GM21786 (cell line): ENCODE results near the gene EDEM1.
"Not testable (repeated sequence)": the region's sequence is repeated elsewhere in the genome, so short reads cannot be mapped to it uniquely, and the experiment has no call there.

Experiments
- ATAC-seq: cut with Tn5 transposase; IDR thresholded peaks from one replicate; pipeline ENCODE4 v1.9.1; 2021; ENCODE audit not compliant: unreplicated experiment

EDEM1 gene

DNA sequence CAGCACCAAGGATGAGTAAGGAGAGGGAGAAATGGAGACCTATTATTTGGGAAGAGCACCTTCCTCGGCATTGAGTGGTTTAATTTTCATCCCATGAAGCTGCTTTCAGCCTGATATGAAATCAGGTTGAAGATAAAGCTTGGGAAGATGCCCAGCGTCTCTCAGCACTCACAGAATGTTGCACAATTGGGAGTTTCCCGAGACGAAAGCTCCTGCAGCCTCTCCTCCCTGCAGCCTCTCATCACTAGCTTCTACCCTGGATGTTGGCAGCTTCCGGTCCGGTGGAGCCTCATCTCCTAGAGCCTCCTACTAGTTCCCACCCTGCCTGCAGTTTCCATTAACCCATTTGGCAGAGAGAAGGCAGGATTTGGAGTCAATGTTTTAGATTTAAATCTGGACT is 40.3 kb downstream of the EDEM1 start:
- ATAC-seq: no peak

DNA sequence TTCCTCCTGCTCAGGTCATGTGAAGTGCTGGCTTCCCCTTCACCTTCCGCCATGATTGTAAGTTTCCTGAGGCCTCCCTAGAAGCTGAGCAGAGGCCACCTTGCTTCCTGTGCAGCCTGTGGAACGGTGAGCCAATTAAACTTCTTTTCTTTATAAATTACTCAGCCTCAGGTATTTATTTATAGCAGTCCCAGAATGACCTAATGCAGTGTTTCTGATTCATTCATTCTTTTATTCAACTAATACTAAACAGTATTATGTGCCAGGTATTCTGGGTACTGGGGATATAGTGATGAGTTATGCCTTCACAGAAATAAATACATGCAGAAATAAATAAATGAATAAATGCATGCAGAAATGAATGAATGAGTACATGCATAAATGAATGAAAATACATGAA is 41.9 kb downstream of the EDEM1 start:
- ATAC-seq: no peak

DNA sequence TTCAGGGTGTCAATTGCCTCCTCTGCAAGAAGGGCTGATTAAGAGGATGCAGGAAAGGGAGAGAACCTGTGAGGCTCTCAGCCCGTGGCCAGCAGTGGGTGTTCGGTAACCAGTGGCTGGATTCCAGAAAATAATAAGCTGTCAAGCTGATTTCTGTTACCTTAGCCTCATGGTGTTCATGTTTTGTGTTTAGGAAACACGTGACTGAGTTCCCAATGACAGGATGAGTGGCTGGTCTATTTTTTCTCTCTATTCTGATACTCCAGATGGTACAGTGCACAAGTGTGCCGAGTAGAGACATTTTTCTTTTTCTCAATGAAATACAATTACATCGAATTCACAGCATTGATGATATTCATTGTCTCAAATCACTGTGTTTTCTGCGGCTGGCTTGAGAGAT is 43.6 kb downstream of the EDEM1 start:
- no peak for ATAC-seq

DNA sequence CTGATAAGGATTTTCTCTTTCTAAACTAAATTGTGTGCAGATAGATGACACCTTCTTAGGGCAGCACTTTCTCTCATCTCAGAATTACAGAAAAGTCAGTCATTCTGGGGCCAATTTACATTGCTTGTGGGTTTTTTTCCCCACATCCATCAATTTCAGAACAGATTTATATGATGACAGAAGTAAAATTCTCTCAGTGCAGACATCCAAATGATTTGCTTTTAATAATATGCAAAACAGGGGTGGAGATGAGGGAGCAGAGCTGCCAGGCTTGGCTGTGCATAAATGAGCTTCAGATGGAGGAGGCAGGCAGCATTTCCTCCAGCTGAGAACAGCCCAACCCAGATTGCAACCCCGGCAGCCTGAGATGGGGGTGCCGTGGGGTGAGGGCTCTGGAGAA is 44.0 kb downstream of the EDEM1 start:
- no peak for ATAC-seq

DNA sequence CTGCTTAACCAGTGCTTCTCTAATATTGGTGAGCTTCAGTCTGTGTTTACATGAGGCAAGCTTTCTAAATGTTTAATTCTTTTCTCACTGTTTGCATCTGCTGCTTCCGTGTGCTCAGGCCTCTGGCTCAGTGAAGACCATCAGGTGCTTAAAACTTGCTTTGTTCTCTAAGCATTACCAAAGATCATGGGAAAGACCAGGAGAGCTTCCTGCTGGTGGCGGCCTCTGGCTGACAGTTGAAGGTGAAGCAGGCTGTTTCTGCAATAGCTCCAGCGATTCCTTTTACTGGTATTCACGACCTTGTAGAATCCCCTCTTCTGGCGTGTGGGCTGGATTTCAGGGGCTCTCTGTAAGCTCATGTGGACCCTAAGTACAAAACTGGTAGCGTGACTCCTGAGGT is 45.1 kb downstream of the EDEM1 start:
- no peak for ATAC-seq

DNA sequence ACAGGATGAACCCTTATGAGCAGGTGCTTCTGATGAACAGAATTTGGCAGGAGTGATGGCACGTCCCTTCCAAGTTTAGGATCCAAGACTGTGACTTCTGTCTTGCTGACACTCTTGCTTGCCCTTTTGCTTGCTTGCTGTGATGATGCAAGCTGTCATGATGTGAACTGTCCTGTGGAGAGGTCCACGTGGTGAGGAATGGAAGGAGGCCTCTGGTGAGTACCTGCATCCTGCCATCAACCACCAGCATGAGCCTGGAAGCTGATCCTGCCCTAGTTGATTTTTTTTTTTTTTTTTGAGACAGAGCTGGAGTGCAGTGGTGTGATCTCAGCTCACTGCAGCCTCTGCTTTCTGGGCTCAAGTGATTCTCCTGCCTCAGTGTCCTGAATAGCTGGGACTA is 45.5 kb downstream of the EDEM1 start:
- no peak for ATAC-seq

DNA sequence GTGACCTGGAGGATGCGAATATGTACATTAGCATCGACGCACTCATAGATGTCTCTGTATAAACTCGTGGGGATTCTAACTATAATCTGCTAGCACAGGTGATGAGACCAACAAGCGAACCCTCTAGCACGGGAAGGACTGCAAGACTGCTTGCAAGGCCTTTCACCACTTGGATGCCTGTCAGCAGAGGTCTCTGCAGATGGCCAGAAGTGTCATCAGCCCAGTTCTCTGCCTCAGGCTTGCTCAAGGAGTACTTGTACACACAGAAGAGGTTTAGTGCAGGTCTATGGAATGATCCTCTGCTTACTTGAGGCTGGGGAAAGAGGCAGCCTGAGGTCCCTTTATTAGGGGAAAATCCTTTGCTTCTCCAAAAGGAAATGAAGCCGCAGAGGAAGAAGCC is 48.1 kb downstream of the EDEM1 start:
- no peak for ATAC-seq

DNA sequence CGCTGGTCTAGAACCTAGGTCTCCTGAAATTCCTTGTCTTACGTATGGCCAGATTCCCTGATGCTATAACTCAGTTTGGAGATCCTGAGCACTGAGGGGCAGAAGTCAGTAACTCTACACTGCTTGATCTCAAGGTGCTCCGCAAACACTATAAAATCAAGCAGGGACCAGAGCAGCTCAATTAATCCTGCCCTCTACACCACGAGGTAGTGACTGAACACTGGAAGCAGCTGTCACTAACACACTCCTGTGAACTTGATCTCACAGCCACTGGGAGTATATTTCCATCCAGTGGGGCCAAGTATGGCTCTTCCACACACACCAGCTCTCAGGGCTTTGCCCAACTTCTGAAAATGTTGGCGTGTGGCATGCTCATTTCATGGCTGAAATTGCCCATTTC is 51.0 kb downstream of the EDEM1 start:
- no peak for ATAC-seq

DNA sequence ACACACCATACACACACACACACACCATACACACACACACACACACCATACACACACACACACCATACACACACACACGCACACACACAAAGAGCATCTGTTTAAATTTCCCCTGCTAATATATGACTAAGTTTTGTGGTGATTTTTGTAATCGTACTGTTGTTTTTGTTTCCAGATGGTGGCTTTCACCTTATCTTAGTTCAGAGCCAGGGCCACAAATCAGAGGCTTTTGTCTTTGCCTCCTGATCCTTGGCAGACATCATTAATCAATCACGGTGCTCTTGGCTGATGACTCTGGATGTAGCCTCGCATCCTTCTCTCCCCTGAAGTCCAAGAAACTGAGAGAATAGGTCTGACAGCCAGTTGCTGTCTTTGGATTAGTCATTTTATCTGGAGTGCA is 52.1 kb downstream of the EDEM1 start:
- no peak for ATAC-seq

DNA sequence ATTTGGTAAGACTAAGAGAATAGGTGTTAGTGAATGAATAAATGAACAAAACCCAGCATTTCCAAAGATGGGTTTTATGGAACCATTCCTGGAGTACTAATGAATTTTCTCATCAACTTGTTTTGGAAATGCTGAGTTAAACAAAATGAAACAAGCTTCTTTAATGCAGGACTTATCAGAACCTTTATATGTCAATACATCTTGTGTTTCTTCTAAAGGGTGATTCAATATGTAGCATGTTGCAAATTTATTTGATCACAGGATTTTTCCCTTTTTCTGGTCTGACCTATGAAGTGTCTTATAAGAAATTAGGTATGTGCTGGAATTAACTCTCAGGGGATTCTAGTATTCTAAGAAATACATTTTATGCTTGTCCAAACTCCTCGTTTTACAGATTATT is 53.2 kb downstream of the EDEM1 start:
- ATAC-seq: no peak

DNA sequence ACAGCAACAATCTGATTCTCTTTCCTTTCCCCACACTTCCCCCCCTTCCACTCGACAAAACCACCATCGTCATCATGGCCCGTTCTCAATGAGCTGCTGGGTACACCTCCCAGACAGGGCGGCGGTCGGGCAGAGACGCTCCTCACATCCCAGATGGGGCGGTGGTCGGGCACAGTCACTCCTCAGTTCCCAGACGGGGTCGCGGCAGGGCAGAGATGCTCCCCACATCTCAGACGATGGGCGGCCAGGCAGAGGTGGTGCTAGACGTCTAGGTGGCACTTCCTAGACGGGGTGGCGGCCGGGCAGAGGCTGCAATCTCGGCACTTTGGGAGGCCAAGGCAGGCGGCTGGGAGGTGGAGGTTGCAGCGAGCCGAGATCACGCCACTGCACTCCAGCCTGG is 55.3 kb downstream of the EDEM1 start:
- not testable (repeated sequence) for ATAC-seq

DNA sequence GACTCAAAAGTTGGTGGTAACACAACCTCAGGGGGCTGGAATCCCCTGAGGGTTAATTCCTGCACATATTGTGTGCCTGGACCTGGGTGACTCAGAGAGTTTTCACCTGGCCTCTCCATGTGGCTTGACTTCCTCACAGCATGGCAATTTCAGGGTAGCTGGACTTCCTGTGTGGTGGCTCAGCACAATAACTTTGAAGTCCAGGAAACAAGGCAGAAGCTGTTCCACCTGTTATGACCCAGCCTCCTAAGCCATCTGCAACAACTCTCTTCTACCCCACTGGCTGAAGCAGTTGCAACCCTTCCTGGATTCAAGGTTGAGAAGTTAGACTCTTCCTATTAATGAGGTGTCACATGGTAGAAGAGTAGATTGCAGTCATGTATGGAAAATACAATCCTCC is 58.4 kb downstream of the EDEM1 start:
- no peak for ATAC-seq

DNA sequence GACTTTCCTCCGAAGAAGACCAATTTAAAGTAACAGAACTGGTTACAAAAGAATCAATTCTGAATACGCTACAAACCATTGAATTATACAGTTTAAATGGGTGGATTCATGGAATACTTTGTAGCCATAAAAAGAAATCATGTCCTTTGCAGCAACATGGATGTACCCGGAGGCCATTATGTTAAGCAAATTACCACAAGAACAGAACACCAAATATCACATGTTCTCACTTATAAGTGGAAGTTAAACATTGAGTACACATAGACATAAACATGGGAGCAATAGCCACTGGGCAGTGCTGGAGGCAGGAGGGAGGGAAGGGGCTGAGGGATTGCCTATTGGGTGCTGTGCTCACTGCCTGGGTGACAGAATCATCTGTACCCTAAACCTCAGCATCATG is 61.3 kb downstream of the EDEM1 start:
- no peak for ATAC-seq

DNA sequence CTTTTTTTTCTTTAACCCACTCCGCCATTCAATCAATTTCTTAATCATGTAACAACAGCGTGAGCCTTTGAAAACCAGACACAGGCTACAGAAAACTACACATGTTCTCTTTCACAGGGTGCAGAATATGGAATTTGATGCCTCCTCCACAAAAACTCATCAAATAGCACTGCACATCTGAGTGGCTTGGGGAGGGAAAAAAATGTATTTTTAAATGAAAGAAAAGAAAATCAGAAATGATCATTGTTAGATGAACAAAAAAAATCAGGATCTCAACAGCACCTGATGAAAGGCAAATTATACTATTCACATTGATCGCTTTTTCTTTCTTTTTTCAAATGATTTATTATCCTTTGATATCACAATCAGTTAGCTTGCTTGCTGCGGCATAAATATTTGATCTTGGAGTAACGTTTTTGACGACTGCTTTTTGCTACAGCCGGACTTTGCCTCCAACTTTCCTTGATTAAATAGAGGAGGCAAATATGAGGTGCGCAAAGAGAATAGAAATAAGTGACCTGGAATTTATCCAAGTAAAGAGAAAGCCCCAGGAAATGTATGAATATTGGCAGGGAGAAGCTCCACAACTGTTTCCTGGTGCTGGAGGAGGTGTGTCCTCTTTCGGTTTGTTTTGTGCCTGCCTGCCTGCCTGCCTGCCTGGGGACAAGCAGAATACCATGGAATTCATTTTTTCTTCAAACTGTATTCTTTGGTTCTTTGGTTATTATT is 63.1 kb downstream of the EDEM1 start:
- no peak for ATAC-seq

DNA sequence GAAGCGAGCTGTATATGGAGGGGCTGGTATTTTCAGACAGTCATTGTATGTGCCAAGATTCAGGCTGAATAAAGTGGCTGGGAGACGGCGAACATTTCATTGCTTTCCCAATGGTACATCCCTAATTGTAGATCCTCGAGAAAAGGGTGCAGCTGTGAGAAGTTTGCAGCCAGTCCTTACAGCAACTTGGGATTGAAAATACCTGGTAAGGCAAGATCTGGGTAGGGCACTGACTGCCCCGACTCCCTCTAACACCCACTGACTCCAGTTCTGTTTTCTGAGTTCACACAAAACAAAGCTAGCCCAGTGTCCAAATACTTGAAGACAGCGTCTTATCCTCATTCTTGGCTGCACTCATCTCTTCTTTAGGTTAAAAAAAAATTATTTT is 63.7 kb downstream of the EDEM1 start:
- no peak for ATAC-seq

DNA sequence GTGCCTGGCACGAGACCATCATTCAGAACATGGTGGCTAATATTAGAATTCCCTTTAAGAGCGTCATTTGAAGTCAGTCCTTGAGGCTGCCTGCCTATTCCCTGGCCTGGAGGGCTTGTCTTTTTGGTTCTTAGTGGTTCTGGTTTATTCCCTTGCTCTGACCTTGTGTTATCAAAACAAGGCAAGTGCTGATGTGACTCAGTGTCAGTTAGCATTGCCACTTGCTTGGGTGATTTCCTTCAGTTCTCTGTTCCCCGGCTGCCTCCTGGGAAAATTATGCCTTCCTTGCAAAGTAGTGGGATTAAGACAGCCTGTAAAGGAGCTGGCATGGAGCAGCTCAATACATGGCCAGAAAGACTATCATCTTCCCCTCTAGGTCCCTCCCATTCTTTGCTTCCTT is 64.6 kb downstream of the EDEM1 start:
- no peak for ATAC-seq

DNA sequence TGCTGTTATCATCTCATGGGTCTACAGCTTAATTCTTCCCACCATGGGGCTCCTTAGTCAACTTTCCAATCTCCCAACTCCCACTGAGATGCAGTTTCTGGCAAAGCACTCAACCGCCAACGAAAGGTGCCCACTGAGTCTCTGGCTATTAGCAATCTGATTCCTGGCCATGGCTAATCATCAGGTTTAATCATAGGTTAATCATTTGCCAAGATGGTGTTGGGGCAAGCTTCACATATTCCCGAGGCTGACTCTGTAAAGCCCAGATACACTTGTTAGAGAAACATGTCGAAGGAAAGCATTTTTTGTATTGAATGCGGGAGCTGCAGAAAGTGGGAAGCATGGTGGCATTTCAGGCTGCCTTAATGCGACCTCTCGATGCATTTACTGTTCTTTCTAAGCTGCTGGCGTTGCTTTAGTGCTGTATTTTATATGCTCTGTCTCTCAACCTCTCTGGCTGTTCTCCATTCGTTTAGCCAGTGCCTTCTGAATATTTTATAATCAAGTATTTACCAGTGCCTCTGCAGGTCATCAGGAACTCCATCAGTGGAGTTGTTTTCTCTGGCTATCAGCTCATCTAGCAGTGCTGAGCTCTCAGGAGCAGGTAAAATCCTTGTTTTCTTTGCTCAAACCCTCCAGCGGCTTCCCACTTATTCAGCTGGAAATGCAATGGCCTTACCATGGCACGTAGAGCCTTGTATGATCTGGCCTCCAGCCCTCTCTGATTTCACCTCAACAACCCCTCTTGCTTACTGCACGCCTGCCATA is 67.0 kb downstream of the EDEM1 start:
- ATAC-seq: no peak

DNA sequence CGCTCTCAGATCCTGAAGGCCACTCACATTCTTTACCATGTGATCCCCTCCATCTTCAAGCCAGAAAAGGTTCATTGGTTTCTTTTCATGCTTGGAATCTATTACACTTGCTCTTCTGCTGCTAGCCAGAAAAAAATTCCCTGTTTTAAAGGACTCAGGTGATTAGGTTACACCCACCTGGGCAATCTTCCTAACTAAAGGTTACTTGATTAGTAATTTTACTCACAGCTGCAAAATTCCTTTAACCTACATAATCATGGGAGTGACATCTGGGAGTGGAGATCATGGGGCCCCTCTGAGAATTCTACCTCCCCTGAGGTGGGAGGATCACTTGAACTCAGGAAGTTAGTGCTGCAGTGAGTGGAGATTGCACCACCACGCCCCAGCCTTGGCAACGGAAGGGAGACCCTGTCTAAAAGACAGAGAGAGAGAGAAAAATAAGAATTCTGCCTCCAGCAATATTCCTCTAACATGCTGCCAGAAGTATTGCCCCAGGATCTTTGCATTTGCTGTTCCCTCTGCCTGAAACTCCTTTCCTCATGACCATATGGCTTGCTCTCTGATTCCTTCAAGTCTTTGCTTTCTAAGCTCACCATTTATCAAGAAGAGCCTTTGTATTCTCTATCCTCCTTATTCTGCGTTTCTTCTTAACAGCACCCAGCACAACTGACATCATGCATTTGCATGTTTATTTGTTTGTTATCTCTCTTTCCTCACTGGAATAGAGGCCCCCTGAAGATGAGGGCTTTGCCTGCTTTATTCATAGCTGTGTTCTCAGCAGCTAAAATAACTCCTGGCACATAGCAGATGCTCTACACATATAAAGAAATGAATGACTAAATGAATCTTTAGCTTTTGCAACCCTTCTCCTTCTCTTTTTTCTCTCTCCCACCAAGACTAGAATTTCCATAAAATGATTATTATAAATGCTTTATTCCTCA is 68.2 kb downstream of the EDEM1 start:
- no peak for ATAC-seq

DNA sequence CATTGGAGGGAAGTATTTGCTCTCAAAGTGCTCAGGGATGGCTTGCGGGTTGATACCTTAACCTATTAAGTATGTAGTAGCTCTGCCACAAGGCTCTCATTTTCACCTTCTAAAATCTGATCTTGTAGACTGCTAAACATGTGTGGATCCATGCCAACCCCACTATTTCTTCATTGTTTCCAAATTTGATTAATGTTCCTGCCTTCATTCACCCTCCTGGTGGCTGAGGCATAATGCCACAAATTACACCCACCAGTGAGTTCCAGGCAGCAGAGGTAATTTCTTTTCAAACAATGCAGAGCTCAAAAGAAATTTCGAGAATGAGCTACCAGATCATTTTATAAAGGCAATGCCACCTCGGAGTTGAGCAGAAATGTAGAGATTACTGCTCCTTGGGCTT is 71.0 kb downstream of the EDEM1 start:
- no peak for ATAC-seq

DNA sequence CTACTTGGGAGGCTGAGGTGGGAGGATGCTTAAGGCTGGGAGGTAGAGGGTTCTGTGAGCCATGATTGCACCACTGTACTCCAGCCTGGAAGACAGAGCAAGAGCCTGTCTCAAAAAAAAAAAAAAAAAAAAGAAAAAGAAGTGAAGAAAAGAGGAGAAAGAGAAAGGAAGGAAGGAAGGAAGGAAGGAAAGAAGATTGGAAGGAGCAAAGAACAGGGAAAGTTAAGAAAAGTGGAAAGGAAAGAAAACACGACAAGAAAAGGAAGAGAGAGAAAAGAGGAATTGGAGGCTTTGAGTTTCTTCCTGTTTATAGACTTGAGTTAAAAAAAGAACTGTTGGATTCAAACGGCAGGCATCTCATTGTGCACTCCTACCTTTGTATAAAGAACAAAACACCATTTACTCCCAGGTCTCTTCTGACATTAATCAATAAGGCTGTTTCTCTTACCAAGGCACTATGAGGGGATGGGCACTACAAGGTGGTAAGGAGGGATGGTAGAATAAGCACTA is 73.5 kb downstream of the EDEM1 start:
- ATAC-seq: no peak

DNA sequence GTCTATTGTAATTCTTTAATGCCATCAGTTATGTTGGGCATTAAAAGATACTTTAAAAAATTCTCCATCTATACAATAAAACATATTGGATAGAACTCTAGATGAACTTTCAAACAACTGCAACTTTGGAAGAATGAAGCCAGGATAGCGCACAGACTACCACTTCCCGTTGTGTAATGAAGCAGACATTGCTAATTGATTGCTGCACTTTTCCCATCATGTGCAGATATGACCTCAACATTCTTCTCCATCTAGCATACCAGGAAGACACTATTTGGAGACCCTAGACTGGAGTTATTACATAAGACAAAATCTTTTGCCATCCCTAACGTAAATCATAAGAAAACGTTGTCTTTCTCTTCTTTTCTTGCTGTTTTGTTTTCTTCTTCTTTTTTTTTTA is 75.0 kb downstream of the EDEM1 start:
- ATAC-seq: no peak
